HCT116 (cell line): ENCODE data around the gene LCT. TPM values are rescaled to one million over a fixed set of nuclear protein-coding genes. Genes with fewer than 3 reads are reported as not detected.

Experiments used
- ATAC-seq: fragments of 200-7000 bp; cut with Tn5 transposase; 2 replicates; pipeline ENCODE4 v1.9.1; 2020; ENCODE audit warnings: mild to moderate bottlenecking, moderate library complexity
- BruUV-seq: library from RNA; stranded (reverse); fragments of 400-500 nt; replicated peaks from 2 replicates; lab custom pipeline; 2021; lab: Mats Ljungman, UMichigan
- CTCF ChIA-PET: fragments of 300-600 bp; sonication (Branson Sonifier 250); formaldehyde crosslinking; loops from one replicate; lab custom pipeline; 2021; ENCODE audit warnings: antibody characterized with exemption; lab: Charles Lee
- POLR2A ChIA-PET: fragments of 300-600, 350-600 bp; sonication (Branson Sonifier 250); formaldehyde crosslinking; loops from one replicate; lab custom pipeline; 2021; ENCODE audit warnings: antibody characterized with exemption; lab: Charles Lee
- RAD21 ChIA-PET, 2 experiments: fragments of 300-600 bp; sonication (Branson Sonifier 250); formaldehyde crosslinking; loops; one replicate each; lab custom pipeline; 2023; ENCODE audit warnings: low total read pairs in 2 of 2; ENCODE audit not compliant: uncharacterized antibody in 2 of 2, unreplicated experiment in 2 of 2, low non-redundant PET in 1 of 2; lab: Charles Lee
- DNase-seq: peaks from one replicate; pipeline ENCODE4 v3.0.0-alpha.2; 2010; ENCODE audit warnings: low read depth, low spot score
- H2AFZ ChIP-seq: fragments of 200-600 bp; shearing (Covaris generic), sonication (generic); 2 replicates; pipeline ENCODE4 v1.6.1; 2017; ENCODE audit warnings: low read depth, mixed run types, mixed read lengths, antibody characterized with exemption, low read length; ENCODE audit not compliant: poor library complexity, severe bottlenecking
- H3K27ac ChIP-seq: 2 replicates; pipeline ENCODE4 v1.5.1; 2012; ENCODE audit warnings: low read depth, low read length
- H3K27me3 ChIP-seq: fragments of 200-600 bp; sonication (generic); 2 replicates; pipeline ENCODE4 v1.6.1; 2016; ENCODE audit warnings: mixed run types, low read length, mixed read lengths; ENCODE audit not compliant: insufficient read depth
- H3K36me3 ChIP-seq, 2 experiments: fragments of 200-500 bp in 1 of 2; fragments of 200-600 bp in 1 of 2; sonication (Bioruptor generic) in 1 of 2; sonication (generic) in 1 of 2; 2 replicates each; pipeline versions ENCODE4 v1.5.1 to v1.6.1; 2014 to 2016; ENCODE audit warnings: low read length in 2 of 2, inconsistent platforms in 1 of 2, mixed read lengths in 1 of 2, mixed run types in 1 of 2; ENCODE audit not compliant: insufficient read depth in 2 of 2, control insufficient read depth in 1 of 2
- H3K4me1 ChIP-seq, 2 experiments: fragments of 200-600 bp in 1 of 2; sonication (generic) in 1 of 2; 2 replicates each; pipeline versions ENCODE4 v1.5.1 to v1.6.1; 2012 to 2017; ENCODE audit warnings: low read length in 2 of 2, inconsistent platforms in 1 of 2, mild to moderate bottlenecking in 1 of 2, mixed read lengths in 1 of 2, mixed run types in 1 of 2, moderate library complexity in 1 of 2; ENCODE audit not compliant: insufficient read depth in 2 of 2, control insufficient read depth in 1 of 2
- H3K4me2 ChIP-seq: fragments of 200-600 bp; sonication (generic); 2 replicates; pipeline ENCODE4 v1.6.1; 2017; ENCODE audit warnings: mixed run types, low read length, mixed read lengths
- H3K4me3 ChIP-seq, 2 experiments: fragments of 200-600 bp in 1 of 2; sonication (generic) in 1 of 2; replicated peaks in 1 of 2; 2 replicates each; pipeline ENCODE4 v1.5.1; 2011 to 2016; ENCODE audit warnings: low read length in 2 of 2, control low read depth in 1 of 2, low read depth in 1 of 2, mild to moderate bottlenecking in 1 of 2, mixed read lengths in 1 of 2, mixed run types in 1 of 2
- H3K79me2 ChIP-seq: fragments of 200-600 bp; sonication (generic); 2 replicates; pipeline ENCODE4 v1.6.1; 2017; ENCODE audit warnings: mild to moderate bottlenecking, mixed run types, low read length, moderate library complexity, mixed read lengths; ENCODE audit not compliant: insufficient read depth
- H3K9ac ChIP-seq: fragments of 200-600 bp; sonication (generic); 2 replicates; pipeline ENCODE4 v1.6.1; 2016; ENCODE audit warnings: low read length, mixed read lengths
- H3K9me2 ChIP-seq: fragments of 200-600 bp; sonication (generic), shearing (Covaris generic); 2 replicates; pipeline ENCODE4 v1.6.1; 2017; ENCODE audit warnings: mixed run types, mild to moderate bottlenecking, moderate library complexity; ENCODE audit not compliant: insufficient read depth
- H3K9me3 ChIP-seq, 2 experiments: fragments of 200-500 bp in 1 of 2; fragments of 200-600 bp in 1 of 2; sonication (Bioruptor generic) in 1 of 2; sonication (generic) in 1 of 2; 2 replicates each; pipeline ENCODE4 v1.6.1; 2014 to 2017; ENCODE audit warnings: low read length in 2 of 2, mixed read lengths in 2 of 2, inconsistent platforms in 1 of 2, low read depth in 1 of 2, mild to moderate bottlenecking in 1 of 2, mixed run types in 1 of 2, moderate library complexity in 1 of 2; ENCODE audit not compliant: control insufficient read depth in 1 of 2, insufficient read depth in 1 of 2
- H4K20me1 ChIP-seq: fragments of 200-600 bp; sonication (generic), shearing (Covaris generic); 2 replicates; pipeline ENCODE4 v1.6.1; 2017; ENCODE audit warnings: mixed run types, mild to moderate bottlenecking, moderate library complexity; ENCODE audit not compliant: insufficient read depth
- ELF1 ChIP-seq: IDR thresholded peaks from 2 replicates; pipeline ENCODE4 v1.6.1; 2012; ENCODE audit warnings: low read depth, borderline replicate concordance
- EZH2 ChIP-seq: fragments of 200-600 bp; sonication (generic); IDR thresholded peaks from 2 replicates; pipeline ENCODE4 v1.6.1; 2017; ENCODE audit warnings: antibody characterized with exemption, mixed run types
- EZH2phosphoT487 ChIP-seq: fragments of 200-600 bp; IDR thresholded peaks from 2 replicates; pipeline ENCODE4 v1.6.1; 2018; ENCODE audit warnings: antibody characterized with exemption, borderline replicate concordance
- POLR2A ChIP-seq: IDR thresholded peaks from 2 replicates; pipeline ENCODE4 v1.7.0; 2011; ENCODE audit warnings: borderline replicate concordance; ENCODE audit not compliant: insufficient read depth, insufficient read length; ENCODE audit errors: extremely low read depth
- POLR2AphosphoS5 ChIP-seq: IDR thresholded peaks from 2 replicates; pipeline ENCODE4 v1.6.1; 2011; ENCODE audit warnings: mild to moderate bottlenecking, low read depth, low read length, moderate library complexity
- SP1 ChIP-seq: IDR thresholded peaks from 2 replicates; pipeline ENCODE4 v1.6.1; 2012; ENCODE audit warnings: low read depth
- SRF ChIP-seq: IDR thresholded peaks from 2 replicates; pipeline ENCODE4 v1.6.1; 2012; ENCODE audit warnings: low read depth
- TCF7L2 ChIP-seq: IDR thresholded peaks from 2 replicates; pipeline ENCODE4 v1.7.0; 2011; ENCODE audit warnings: borderline replicate concordance, inconsistent platforms; ENCODE audit not compliant: insufficient read depth, insufficient read length; ENCODE audit errors: extremely low read depth
- YY1 ChIP-seq: IDR thresholded peaks from 2 replicates; pipeline ENCODE4 v1.6.1; 2011; ENCODE audit warnings: low read length, low read depth, moderate library complexity, mild to moderate bottlenecking; ENCODE audit not compliant: insufficient replicate concordance; ENCODE audit errors: extremely low read depth
- ZFX ChIP-seq: fragments of 450-650 bp; IDR thresholded peaks from 2 replicates; pipeline ENCODE4 v1.6.1; 2017
- ZNF274 ChIP-seq: fragments of 200-500 bp; sonication (Bioruptor generic); IDR thresholded peaks from 2 replicates; pipeline ENCODE4 v1.6.1; 2014; ENCODE audit warnings: mild to moderate bottlenecking, low read depth, low read length, inconsistent platforms
- intact Hi-C: fragments of 100-400 bp; cut with micrococcal nuclease; formaldehyde crosslinking; loops from 2 replicates; pipeline ENCODE4 v1.10.0; 2022
- total RNA-seq: library from RNA; stranded (reverse); gene quantifications from one replicate; pipeline ENCODE4 v1.2.1, GENCODE V29; 2021; ENCODE audit not compliant: unreplicated experiment
- TF ChIP-seq, protein P1 (sequence below): IDR thresholded peaks from 2 replicates; pipeline ENCODE4 v1.6.1; 2012
- TF ChIP-seq, protein P2 (sequence below), 3 experiments: fragments of 200-600 bp in 1 of 3; sonication (generic) in 1 of 3; IDR thresholded peaks in 2 of 3; conservative IDR thresholded peaks in 1 of 3; 2 replicates each; pipeline ENCODE4 v1.5.1; 2012 to 2017; ENCODE audit warnings: low read depth in 2 of 3, low read length in 2 of 3, antibody characterized with exemption in 1 of 3, borderline replicate concordance in 1 of 3, control low read depth in 1 of 3, mild to moderate bottlenecking in 1 of 3, mixed read lengths in 1 of 3, mixed run types in 1 of 3, moderate library complexity in 1 of 3; ENCODE audit not compliant: insufficient read depth in 1 of 3

The LCT gene
- total RNA-seq, 1 experiment from 2014 or later, result 0.12 TPM

DNA sequence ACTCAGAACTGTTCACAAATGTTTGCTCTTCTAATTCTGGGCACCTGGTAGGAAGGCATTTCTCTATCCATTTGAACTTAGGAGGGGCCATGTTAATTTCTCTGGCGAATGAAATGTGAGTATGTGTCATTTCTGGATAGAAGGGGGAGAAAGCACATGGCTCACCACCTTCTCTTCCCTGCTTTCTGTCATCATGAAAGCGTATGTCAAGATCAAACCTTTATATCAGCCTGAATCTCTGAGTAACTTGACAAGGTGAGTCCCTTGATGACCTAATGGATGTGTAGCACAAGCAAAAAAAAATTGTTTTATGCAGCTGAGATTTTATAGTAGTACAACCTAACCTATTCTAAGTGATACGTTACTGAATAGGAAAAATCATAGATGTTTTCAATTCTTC lies 12.1 kb upstream of the LCT start:
- Histone ChIP-seq H3K79me2 (no peaks in the 10 kb centered on the region; the same call in 1 of the 2 replicates), H4K20me1 (no peaks in the 10 kb centered on the region), H3K9me3 (no peaks in the 10 kb centered on the region), H3K4me2 (no peak overlapping the region), H3K36me3 (peaks cover 41 to 48% of the 10 kb centered on the region in 2 experiments), H3K4me3 (no peak overlapping the region), H3K27me3 (no peaks in the 10 kb centered on the region), H3K4me1 (no peaks in the 10 kb centered on the region), H3K27ac (no peak overlapping the region), H3K9me2 (no peaks in the 10 kb centered on the region), H3K9ac (no peak overlapping the region), H2AFZ (no peak overlapping the region)
- CTCF ChIA-PET, result no interaction called here
- RAD21 ChIA-PET, result no interaction called here
- TF ChIP-seq EZH2phosphoT487 (no peak), TCF7L2 (no peak), SP1 (no peak), SRF (no peak), ELF1 (no peak), POLR2A (no peak), POLR2AphosphoS5 (no peak), YY1 (no peak), ZFX (no peak), ZNF274 (no peak), EZH2 (no peak)
- TF ChIP-seq, protein P1, sequence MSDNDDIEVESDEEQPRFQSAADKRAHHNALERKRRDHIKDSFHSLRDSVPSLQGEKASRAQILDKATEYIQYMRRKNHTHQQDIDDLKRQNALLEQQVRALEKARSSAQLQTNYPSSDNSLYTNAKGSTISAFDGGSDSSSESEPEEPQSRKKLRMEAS, result no peak
- TF ChIP-seq, protein P2, sequence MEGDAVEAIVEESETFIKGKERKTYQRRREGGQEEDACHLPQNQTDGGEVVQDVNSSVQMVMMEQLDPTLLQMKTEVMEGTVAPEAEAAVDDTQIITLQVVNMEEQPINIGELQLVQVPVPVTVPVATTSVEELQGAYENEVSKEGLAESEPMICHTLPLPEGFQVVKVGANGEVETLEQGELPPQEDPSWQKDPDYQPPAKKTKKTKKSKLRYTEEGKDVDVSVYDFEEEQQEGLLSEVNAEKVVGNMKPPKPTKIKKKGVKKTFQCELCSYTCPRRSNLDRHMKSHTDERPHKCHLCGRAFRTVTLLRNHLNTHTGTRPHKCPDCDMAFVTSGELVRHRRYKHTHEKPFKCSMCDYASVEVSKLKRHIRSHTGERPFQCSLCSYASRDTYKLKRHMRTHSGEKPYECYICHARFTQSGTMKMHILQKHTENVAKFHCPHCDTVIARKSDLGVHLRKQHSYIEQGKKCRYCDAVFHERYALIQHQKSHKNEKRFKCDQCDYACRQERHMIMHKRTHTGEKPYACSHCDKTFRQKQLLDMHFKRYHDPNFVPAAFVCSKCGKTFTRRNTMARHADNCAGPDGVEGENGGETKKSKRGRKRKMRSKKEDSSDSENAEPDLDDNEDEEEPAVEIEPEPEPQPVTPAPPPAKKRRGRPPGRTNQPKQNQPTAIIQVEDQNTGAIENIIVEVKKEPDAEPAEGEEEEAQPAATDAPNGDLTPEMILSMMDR (IDR thresholded peaks at IDR 0.05 in 2 of 3, conservative IDR thresholded peaks at IDR 0.05 in 1 of 3; ENCODE audit: borderline replicate concordance in 1 of 3, insufficient read depth in 1 of 3, low read depth in 2 of 3, low read length in 2 of 3), result no peak
- ATAC-seq (no peak), DNase-seq (no peak)
- intact Hi-C loops, result no loop called here
- no TSS peak for BruUV-seq
- POLR2A ChIA-PET, result no interaction called here
